ENCODE results near the gene KRT25.

The KRT25 gene

GRCh38 chr17:40795019-40795667 lies 40.0 kb upstream of the KRT25 start:
- H3K4me3 ChIP-seq (ENCODE audit: low read length, poor library complexity, severe bottlenecking): no peak overlapping the region
- no peak overlapping the region for H3K4me2 ChIP-seq (ENCODE audit: low read depth, low read length, poor library complexity, severe bottlenecking)
- no peaks in the 10 kb centered on the region for H3K36me3 ChIP-seq (ENCODE audit: insufficient read depth, low read length)
- no peaks in the 10 kb centered on the region for H4K20me1 ChIP-seq (ENCODE audit: insufficient read depth, low read length, poor library complexity, severe bottlenecking)
- H2AFZ ChIP-seq (ENCODE audit: low read length): peak overlapping the region; percentile 61; the same call in 1 of the 2 replicates
- H3K79me2 ChIP-seq (ENCODE audit: insufficient read depth, low read length): no peaks in the 10 kb centered on the region
- no peaks in the 10 kb centered on the region for H3K4me1 ChIP-seq (ENCODE audit: insufficient read depth, low read length, poor library complexity, severe bottlenecking)
- no peaks in the 10 kb centered on the region for H3K9me3 ChIP-seq (ENCODE audit: insufficient read depth, low read depth, low read length)
- H3K27me3 ChIP-seq (ENCODE audit: insufficient read depth, low read length, poor library complexity, severe bottlenecking): peaks cover 21% of the 10 kb centered on the region
- no peaks in the 10 kb centered on the region for H3F3A ChIP-seq (ENCODE audit: low read depth)
- H3K9ac ChIP-seq (ENCODE audit: low read depth, low read length, poor library complexity, severe bottlenecking): no peak overlapping the region
- TF ChIP-seq, protein P1, sequence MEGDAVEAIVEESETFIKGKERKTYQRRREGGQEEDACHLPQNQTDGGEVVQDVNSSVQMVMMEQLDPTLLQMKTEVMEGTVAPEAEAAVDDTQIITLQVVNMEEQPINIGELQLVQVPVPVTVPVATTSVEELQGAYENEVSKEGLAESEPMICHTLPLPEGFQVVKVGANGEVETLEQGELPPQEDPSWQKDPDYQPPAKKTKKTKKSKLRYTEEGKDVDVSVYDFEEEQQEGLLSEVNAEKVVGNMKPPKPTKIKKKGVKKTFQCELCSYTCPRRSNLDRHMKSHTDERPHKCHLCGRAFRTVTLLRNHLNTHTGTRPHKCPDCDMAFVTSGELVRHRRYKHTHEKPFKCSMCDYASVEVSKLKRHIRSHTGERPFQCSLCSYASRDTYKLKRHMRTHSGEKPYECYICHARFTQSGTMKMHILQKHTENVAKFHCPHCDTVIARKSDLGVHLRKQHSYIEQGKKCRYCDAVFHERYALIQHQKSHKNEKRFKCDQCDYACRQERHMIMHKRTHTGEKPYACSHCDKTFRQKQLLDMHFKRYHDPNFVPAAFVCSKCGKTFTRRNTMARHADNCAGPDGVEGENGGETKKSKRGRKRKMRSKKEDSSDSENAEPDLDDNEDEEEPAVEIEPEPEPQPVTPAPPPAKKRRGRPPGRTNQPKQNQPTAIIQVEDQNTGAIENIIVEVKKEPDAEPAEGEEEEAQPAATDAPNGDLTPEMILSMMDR (conservative IDR thresholded peaks at IDR 0.05; ENCODE audit: low read length): no peak
- TF ChIP-seq EZH2phosphoT487 (IDR thresholded peaks at IDR 0.05; ENCODE audit: borderline replicate concordance): no peak
- H3K9me2 ChIP-seq (replicated peaks; ENCODE audit: low read depth, low read length): no peaks in the 10 kb centered on the region

DNA sequence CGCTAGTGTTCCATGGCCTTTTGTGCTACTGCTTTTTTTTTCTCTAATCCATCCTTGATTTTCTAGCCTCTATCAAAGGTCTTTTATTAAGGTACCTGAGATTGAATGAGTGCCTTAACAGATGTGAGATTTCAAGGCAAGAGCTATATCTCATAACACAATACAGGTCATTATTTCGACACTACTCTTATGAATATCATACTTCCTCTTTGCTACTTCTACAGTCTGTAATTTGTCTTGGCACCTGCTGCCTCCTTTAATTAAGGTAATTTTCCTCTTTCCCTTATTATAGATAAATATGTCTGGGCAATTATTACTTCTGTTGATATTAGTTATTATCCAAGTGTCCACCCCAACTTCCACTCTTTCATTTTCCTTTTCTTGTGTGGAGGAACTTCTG lies 39.3 kb upstream of the KRT25 start:
- peaks cover 17% of the 10 kb centered on the region for H3K27me3 ChIP-seq (ENCODE audit: insufficient read depth, low read length, poor library complexity, severe bottlenecking)

GRCh38 chr17:40793832-40794231 lies 38.7 kb upstream of the KRT25 start:
- Histone ChIP-seq H3F3A (ENCODE audit: low read depth) (no peaks in the 10 kb centered on the region), H3K9me2 (replicated peaks; ENCODE audit: low read depth, low read length) (no peaks in the 10 kb centered on the region), H3K9ac (ENCODE audit: low read depth, low read length, poor library complexity, severe bottlenecking) (no peak overlapping the region), H3K4me2 (ENCODE audit: low read depth, low read length, poor library complexity, severe bottlenecking) (no peak overlapping the region), H4K20me1 (ENCODE audit: insufficient read depth, low read length, poor library complexity, severe bottlenecking) (no peaks in the 10 kb centered on the region), H2AFZ (ENCODE audit: low read length) (no peak overlapping the region), H3K79me2 (ENCODE audit: insufficient read depth, low read length) (no peaks in the 10 kb centered on the region), H3K4me3 (ENCODE audit: low read length, poor library complexity, severe bottlenecking) (no peak overlapping the region), H3K4me1 (ENCODE audit: insufficient read depth, low read length, poor library complexity, severe bottlenecking) (no peaks in the 10 kb centered on the region), H3K36me3 (ENCODE audit: insufficient read depth, low read length) (no peaks in the 10 kb centered on the region), H3K27me3 (ENCODE audit: insufficient read depth, low read length, poor library complexity, severe bottlenecking) (peaks cover 14% of the 10 kb centered on the region), H3K9me3 (ENCODE audit: insufficient read depth, low read depth, low read length) (no peaks in the 10 kb centered on the region)
- TF ChIP-seq, protein P1 (conservative IDR thresholded peaks at IDR 0.05; ENCODE audit: low read length): no peak
- no peak for TF ChIP-seq EZH2phosphoT487 (IDR thresholded peaks at IDR 0.05; ENCODE audit: borderline replicate concordance)

More for the DNA sequence above, 39.3 kb upstream of the KRT25 start:
- Histone ChIP-seq H3K4me2 (ENCODE audit: low read depth, low read length, poor library complexity, severe bottlenecking) (no peak overlapping the region), H3F3A (ENCODE audit: low read depth) (no peaks in the 10 kb centered on the region), H3K4me3 (ENCODE audit: low read length, poor library complexity, severe bottlenecking) (no peak overlapping the region), H3K4me1 (ENCODE audit: insufficient read depth, low read length, poor library complexity, severe bottlenecking) (no peaks in the 10 kb centered on the region), H3K36me3 (ENCODE audit: insufficient read depth, low read length) (no peaks in the 10 kb centered on the region), H2AFZ (ENCODE audit: low read length) (no peak overlapping the region), H3K9me2 (replicated peaks; ENCODE audit: low read depth, low read length) (no peaks in the 10 kb centered on the region), H3K79me2 (ENCODE audit: insufficient read depth, low read length) (no peaks in the 10 kb centered on the region), H3K9me3 (ENCODE audit: insufficient read depth, low read depth, low read length) (no peaks in the 10 kb centered on the region), H4K20me1 (ENCODE audit: insufficient read depth, low read length, poor library complexity, severe bottlenecking) (no peaks in the 10 kb centered on the region), H3K9ac (ENCODE audit: low read depth, low read length, poor library complexity, severe bottlenecking) (no peak overlapping the region)
- TF ChIP-seq, protein P1 (conservative IDR thresholded peaks at IDR 0.05; ENCODE audit: low read length): no peak
- TF ChIP-seq EZH2phosphoT487 (IDR thresholded peaks at IDR 0.05; ENCODE audit: borderline replicate concordance): no peak

All from Loucy (cell line).